HCT116 (cell line): ENCODE results near the gene RCC2. TPM values are rescaled to one million over a fixed set of nuclear protein-coding genes. Genes with fewer than 3 reads are reported as not detected.
A peak's percentile ranks its signal among the peaks of the same experiment; 100 is the strongest.
"Not testable (repeated sequence)": the region's sequence is repeated elsewhere in the genome, so short reads cannot be mapped to it uniquely, and the experiment has no call there.

Experiments used
- ATAC-seq: fragments of 200-7000 bp; cut with Tn5 transposase; 2 replicates; pipeline ENCODE4 v1.9.1; 2020; ENCODE audit warnings: mild to moderate bottlenecking, moderate library complexity
- BruUV-seq: library from RNA; stranded (reverse); fragments of 400-500 nt; replicated peaks from 2 replicates; lab custom pipeline; 2021; lab: Mats Ljungman, UMichigan
- CTCF ChIA-PET: fragments of 300-600 bp; sonication (Branson Sonifier 250); formaldehyde crosslinking; loops from one replicate; lab custom pipeline; 2021; ENCODE audit warnings: antibody characterized with exemption; lab: Charles Lee
- POLR2A ChIA-PET: fragments of 300-600, 350-600 bp; sonication (Branson Sonifier 250); formaldehyde crosslinking; loops from one replicate; lab custom pipeline; 2021; ENCODE audit warnings: antibody characterized with exemption; lab: Charles Lee
- RAD21 ChIA-PET, 2 experiments: fragments of 300-600 bp; sonication (Branson Sonifier 250); formaldehyde crosslinking; loops; one replicate each; lab custom pipeline; 2023; ENCODE audit warnings: low total read pairs in 2 of 2; ENCODE audit not compliant: uncharacterized antibody in 2 of 2, unreplicated experiment in 2 of 2, low non-redundant PET in 1 of 2; lab: Charles Lee
- DNase-seq: peaks from one replicate; pipeline ENCODE4 v3.0.0-alpha.2; 2010; ENCODE audit warnings: low read depth, low spot score
- H2AFZ ChIP-seq: fragments of 200-600 bp; shearing (Covaris generic), sonication (generic); 2 replicates; pipeline ENCODE4 v1.6.1; 2017; ENCODE audit warnings: low read depth, mixed run types, mixed read lengths, antibody characterized with exemption, low read length; ENCODE audit not compliant: poor library complexity, severe bottlenecking
- H3K27ac ChIP-seq: 2 replicates; pipeline ENCODE4 v1.5.1; 2012; ENCODE audit warnings: low read depth, low read length
- H3K27me3 ChIP-seq: fragments of 200-600 bp; sonication (generic); 2 replicates; pipeline ENCODE4 v1.6.1; 2016; ENCODE audit warnings: mixed run types, low read length, mixed read lengths; ENCODE audit not compliant: insufficient read depth
- H3K36me3 ChIP-seq, 2 experiments: fragments of 200-500 bp in 1 of 2; fragments of 200-600 bp in 1 of 2; sonication (Bioruptor generic) in 1 of 2; sonication (generic) in 1 of 2; 2 replicates each; pipeline versions ENCODE4 v1.5.1 to v1.6.1; 2014 to 2016; ENCODE audit warnings: low read length in 2 of 2, inconsistent platforms in 1 of 2, mixed read lengths in 1 of 2, mixed run types in 1 of 2; ENCODE audit not compliant: insufficient read depth in 2 of 2, control insufficient read depth in 1 of 2
- H3K4me1 ChIP-seq, 2 experiments: fragments of 200-600 bp in 1 of 2; sonication (generic) in 1 of 2; 2 replicates each; pipeline versions ENCODE4 v1.5.1 to v1.6.1; 2012 to 2017; ENCODE audit warnings: low read length in 2 of 2, inconsistent platforms in 1 of 2, mild to moderate bottlenecking in 1 of 2, mixed read lengths in 1 of 2, mixed run types in 1 of 2, moderate library complexity in 1 of 2; ENCODE audit not compliant: insufficient read depth in 2 of 2, control insufficient read depth in 1 of 2
- H3K4me2 ChIP-seq: fragments of 200-600 bp; sonication (generic); 2 replicates; pipeline ENCODE4 v1.6.1; 2017; ENCODE audit warnings: mixed run types, low read length, mixed read lengths
- H3K4me3 ChIP-seq, 2 experiments: fragments of 200-600 bp in 1 of 2; sonication (generic) in 1 of 2; replicated peaks in 1 of 2; 2 replicates each; pipeline ENCODE4 v1.5.1; 2011 to 2016; ENCODE audit warnings: low read length in 2 of 2, control low read depth in 1 of 2, low read depth in 1 of 2, mild to moderate bottlenecking in 1 of 2, mixed read lengths in 1 of 2, mixed run types in 1 of 2
- H3K79me2 ChIP-seq: fragments of 200-600 bp; sonication (generic); 2 replicates; pipeline ENCODE4 v1.6.1; 2017; ENCODE audit warnings: mild to moderate bottlenecking, mixed run types, low read length, moderate library complexity, mixed read lengths; ENCODE audit not compliant: insufficient read depth
- H3K9ac ChIP-seq: fragments of 200-600 bp; sonication (generic); 2 replicates; pipeline ENCODE4 v1.6.1; 2016; ENCODE audit warnings: low read length, mixed read lengths
- H3K9me2 ChIP-seq: fragments of 200-600 bp; sonication (generic), shearing (Covaris generic); 2 replicates; pipeline ENCODE4 v1.6.1; 2017; ENCODE audit warnings: mixed run types, mild to moderate bottlenecking, moderate library complexity; ENCODE audit not compliant: insufficient read depth
- H3K9me3 ChIP-seq, 2 experiments: fragments of 200-500 bp in 1 of 2; fragments of 200-600 bp in 1 of 2; sonication (Bioruptor generic) in 1 of 2; sonication (generic) in 1 of 2; 2 replicates each; pipeline ENCODE4 v1.6.1; 2014 to 2017; ENCODE audit warnings: low read length in 2 of 2, mixed read lengths in 2 of 2, inconsistent platforms in 1 of 2, low read depth in 1 of 2, mild to moderate bottlenecking in 1 of 2, mixed run types in 1 of 2, moderate library complexity in 1 of 2; ENCODE audit not compliant: control insufficient read depth in 1 of 2, insufficient read depth in 1 of 2
- H4K20me1 ChIP-seq: fragments of 200-600 bp; sonication (generic), shearing (Covaris generic); 2 replicates; pipeline ENCODE4 v1.6.1; 2017; ENCODE audit warnings: mixed run types, mild to moderate bottlenecking, moderate library complexity; ENCODE audit not compliant: insufficient read depth
- CBX3 ChIP-seq: IDR thresholded peaks from 2 replicates; pipeline ENCODE4 v1.6.1; 2012; ENCODE audit warnings: low read depth
- CEBPB ChIP-seq: IDR thresholded peaks from 2 replicates; pipeline ENCODE4 v1.6.1; 2012; ENCODE audit warnings: low read depth
- ELF1 ChIP-seq: IDR thresholded peaks from 2 replicates; pipeline ENCODE4 v1.6.1; 2012; ENCODE audit warnings: low read depth, borderline replicate concordance
- EZH2 ChIP-seq: fragments of 200-600 bp; sonication (generic); IDR thresholded peaks from 2 replicates; pipeline ENCODE4 v1.6.1; 2017; ENCODE audit warnings: antibody characterized with exemption, mixed run types
- EZH2phosphoT487 ChIP-seq: fragments of 200-600 bp; IDR thresholded peaks from 2 replicates; pipeline ENCODE4 v1.6.1; 2018; ENCODE audit warnings: antibody characterized with exemption, borderline replicate concordance
- FOSL1 ChIP-seq: IDR thresholded peaks from 2 replicates; pipeline ENCODE4 v1.6.1; 2012; ENCODE audit warnings: low read depth
- JUND ChIP-seq: IDR thresholded peaks from 2 replicates; pipeline ENCODE4 v1.6.1; 2012
- POLR2A ChIP-seq: IDR thresholded peaks from 2 replicates; pipeline ENCODE4 v1.7.0; 2011; ENCODE audit warnings: borderline replicate concordance; ENCODE audit not compliant: insufficient read depth, insufficient read length; ENCODE audit errors: extremely low read depth
- POLR2AphosphoS5 ChIP-seq: IDR thresholded peaks from 2 replicates; pipeline ENCODE4 v1.6.1; 2011; ENCODE audit warnings: mild to moderate bottlenecking, low read depth, low read length, moderate library complexity
- SP1 ChIP-seq: IDR thresholded peaks from 2 replicates; pipeline ENCODE4 v1.6.1; 2012; ENCODE audit warnings: low read depth
- SRF ChIP-seq: IDR thresholded peaks from 2 replicates; pipeline ENCODE4 v1.6.1; 2012; ENCODE audit warnings: low read depth
- YY1 ChIP-seq: IDR thresholded peaks from 2 replicates; pipeline ENCODE4 v1.6.1; 2011; ENCODE audit warnings: low read length, low read depth, moderate library complexity, mild to moderate bottlenecking; ENCODE audit not compliant: insufficient replicate concordance; ENCODE audit errors: extremely low read depth
- ZNF274 ChIP-seq: fragments of 200-500 bp; sonication (Bioruptor generic); IDR thresholded peaks from 2 replicates; pipeline ENCODE4 v1.6.1; 2014; ENCODE audit warnings: mild to moderate bottlenecking, low read depth, low read length, inconsistent platforms
- intact Hi-C: fragments of 100-400 bp; cut with micrococcal nuclease; formaldehyde crosslinking; loops from 2 replicates; pipeline ENCODE4 v1.10.0; 2022
- total RNA-seq: library from RNA; stranded (reverse); gene quantifications from one replicate; pipeline ENCODE4 v1.2.1, GENCODE V29; 2021; ENCODE audit not compliant: unreplicated experiment
- TF ChIP-seq, protein P1 (sequence below): IDR thresholded peaks from 2 replicates; pipeline ENCODE4 v1.6.1; 2012
- TF ChIP-seq, protein P2 (sequence below), 3 experiments: fragments of 200-600 bp in 1 of 3; sonication (generic) in 1 of 3; IDR thresholded peaks in 2 of 3; conservative IDR thresholded peaks in 1 of 3; 2 replicates each; pipeline ENCODE4 v1.5.1; 2012 to 2017; ENCODE audit warnings: low read depth in 2 of 3, low read length in 2 of 3, antibody characterized with exemption in 1 of 3, borderline replicate concordance in 1 of 3, control low read depth in 1 of 3, mild to moderate bottlenecking in 1 of 3, mixed read lengths in 1 of 3, mixed run types in 1 of 3, moderate library complexity in 1 of 3; ENCODE audit not compliant: insufficient read depth in 1 of 3
- TF ChIP-seq, protein P3 (sequence below): IDR thresholded peaks from 2 replicates; pipeline ENCODE4 v1.6.1; 2012
- TF ChIP-seq, protein P4 (sequence below): IDR thresholded peaks from 2 replicates; pipeline ENCODE4 v1.6.1; 2012; ENCODE audit warnings: low read depth

RCC2 gene
- total RNA-seq, 1 experiment from 2014 or later, result 178 TPM

- no peaks in the 10 kb centered on the region for H3K9me3 ChIP-seq
- no TSS peak for BruUV-seq
- no peak for DNase-seq
- POLR2A ChIA-PET, result no interaction called here
- H3K9me2 ChIP-seq, result no peaks in the 10 kb centered on the region
- peaks cover 14% of the 10 kb centered on the region; the same call in 1 of the 2 replicates for H3K79me2 ChIP-seq
- no peak overlapping the region for H3K9ac ChIP-seq
- no peak overlapping the region for H3K4me3 ChIP-seq
- H4K20me1 ChIP-seq, result no peaks in the 10 kb centered on the region
- H3K4me2 ChIP-seq, result no peak overlapping the region
- no peak for TF ChIP-seq SRF
- TF ChIP-seq EZH2, result no peak
- no peak for TF ChIP-seq ZNF274
- no peak for TF ChIP-seq JUND
- no peak for TF ChIP-seq EZH2phosphoT487
- no peak for TF ChIP-seq CBX3
- TF ChIP-seq, protein P1, sequence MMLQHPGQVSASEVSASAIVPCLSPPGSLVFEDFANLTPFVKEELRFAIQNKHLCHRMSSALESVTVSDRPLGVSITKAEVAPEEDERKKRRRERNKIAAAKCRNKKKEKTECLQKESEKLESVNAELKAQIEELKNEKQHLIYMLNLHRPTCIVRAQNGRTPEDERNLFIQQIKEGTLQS, result no peak
- TF ChIP-seq, protein P2, sequence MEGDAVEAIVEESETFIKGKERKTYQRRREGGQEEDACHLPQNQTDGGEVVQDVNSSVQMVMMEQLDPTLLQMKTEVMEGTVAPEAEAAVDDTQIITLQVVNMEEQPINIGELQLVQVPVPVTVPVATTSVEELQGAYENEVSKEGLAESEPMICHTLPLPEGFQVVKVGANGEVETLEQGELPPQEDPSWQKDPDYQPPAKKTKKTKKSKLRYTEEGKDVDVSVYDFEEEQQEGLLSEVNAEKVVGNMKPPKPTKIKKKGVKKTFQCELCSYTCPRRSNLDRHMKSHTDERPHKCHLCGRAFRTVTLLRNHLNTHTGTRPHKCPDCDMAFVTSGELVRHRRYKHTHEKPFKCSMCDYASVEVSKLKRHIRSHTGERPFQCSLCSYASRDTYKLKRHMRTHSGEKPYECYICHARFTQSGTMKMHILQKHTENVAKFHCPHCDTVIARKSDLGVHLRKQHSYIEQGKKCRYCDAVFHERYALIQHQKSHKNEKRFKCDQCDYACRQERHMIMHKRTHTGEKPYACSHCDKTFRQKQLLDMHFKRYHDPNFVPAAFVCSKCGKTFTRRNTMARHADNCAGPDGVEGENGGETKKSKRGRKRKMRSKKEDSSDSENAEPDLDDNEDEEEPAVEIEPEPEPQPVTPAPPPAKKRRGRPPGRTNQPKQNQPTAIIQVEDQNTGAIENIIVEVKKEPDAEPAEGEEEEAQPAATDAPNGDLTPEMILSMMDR (IDR thresholded peaks at IDR 0.05 in 2 of 3, conservative IDR thresholded peaks at IDR 0.05 in 1 of 3; ENCODE audit: borderline replicate concordance in 1 of 3, insufficient read depth in 1 of 3, low read depth in 2 of 3, low read length in 2 of 3), result no peak
- no peak for TF ChIP-seq FOSL1
- TF ChIP-seq CEBPB, result no peak
- no peak for TF ChIP-seq YY1
- TF ChIP-seq POLR2A, result no peak
- TF ChIP-seq POLR2AphosphoS5, result no peak
- TF ChIP-seq, protein P3, sequence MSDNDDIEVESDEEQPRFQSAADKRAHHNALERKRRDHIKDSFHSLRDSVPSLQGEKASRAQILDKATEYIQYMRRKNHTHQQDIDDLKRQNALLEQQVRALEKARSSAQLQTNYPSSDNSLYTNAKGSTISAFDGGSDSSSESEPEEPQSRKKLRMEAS, result no peak
- TF ChIP-seq SP1, result no peak
- no peak for TF ChIP-seq ELF1
- TF ChIP-seq, protein P4, sequence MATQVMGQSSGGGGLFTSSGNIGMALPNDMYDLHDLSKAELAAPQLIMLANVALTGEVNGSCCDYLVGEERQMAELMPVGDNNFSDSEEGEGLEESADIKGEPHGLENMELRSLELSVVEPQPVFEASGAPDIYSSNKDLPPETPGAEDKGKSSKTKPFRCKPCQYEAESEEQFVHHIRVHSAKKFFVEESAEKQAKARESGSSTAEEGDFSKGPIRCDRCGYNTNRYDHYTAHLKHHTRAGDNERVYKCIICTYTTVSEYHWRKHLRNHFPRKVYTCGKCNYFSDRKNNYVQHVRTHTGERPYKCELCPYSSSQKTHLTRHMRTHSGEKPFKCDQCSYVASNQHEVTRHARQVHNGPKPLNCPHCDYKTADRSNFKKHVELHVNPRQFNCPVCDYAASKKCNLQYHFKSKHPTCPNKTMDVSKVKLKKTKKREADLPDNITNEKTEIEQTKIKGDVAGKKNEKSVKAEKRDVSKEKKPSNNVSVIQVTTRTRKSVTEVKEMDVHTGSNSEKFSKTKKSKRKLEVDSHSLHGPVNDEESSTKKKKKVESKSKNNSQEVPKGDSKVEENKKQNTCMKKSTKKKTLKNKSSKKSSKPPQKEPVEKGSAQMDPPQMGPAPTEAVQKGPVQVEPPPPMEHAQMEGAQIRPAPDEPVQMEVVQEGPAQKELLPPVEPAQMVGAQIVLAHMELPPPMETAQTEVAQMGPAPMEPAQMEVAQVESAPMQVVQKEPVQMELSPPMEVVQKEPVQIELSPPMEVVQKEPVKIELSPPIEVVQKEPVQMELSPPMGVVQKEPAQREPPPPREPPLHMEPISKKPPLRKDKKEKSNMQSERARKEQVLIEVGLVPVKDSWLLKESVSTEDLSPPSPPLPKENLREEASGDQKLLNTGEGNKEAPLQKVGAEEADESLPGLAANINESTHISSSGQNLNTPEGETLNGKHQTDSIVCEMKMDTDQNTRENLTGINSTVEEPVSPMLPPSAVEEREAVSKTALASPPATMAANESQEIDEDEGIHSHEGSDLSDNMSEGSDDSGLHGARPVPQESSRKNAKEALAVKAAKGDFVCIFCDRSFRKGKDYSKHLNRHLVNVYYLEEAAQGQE, result no peak
- TF ChIP-seq, all 23 proteins: peak for 0
- Histone ChIP-seq H3K27ac (no peak overlapping the region), H3K36me3 (peaks cover 37 to 59% of the 10 kb centered on the region in 2 experiments), H2AFZ (no peak overlapping the region), H3K27me3 (no peaks in the 10 kb centered on the region), H3K4me1 (no peaks in the 10 kb centered on the region)
- ChIA-PET RAD21 (no interaction called here), CTCF (no interaction called here)
- ATAC-seq, result no peak
- intact Hi-C loops, result no loop called here
Observed at GRCh38 chr1:17409391-17409811, 30.1 kb downstream of the RCC2 start.

DNA sequence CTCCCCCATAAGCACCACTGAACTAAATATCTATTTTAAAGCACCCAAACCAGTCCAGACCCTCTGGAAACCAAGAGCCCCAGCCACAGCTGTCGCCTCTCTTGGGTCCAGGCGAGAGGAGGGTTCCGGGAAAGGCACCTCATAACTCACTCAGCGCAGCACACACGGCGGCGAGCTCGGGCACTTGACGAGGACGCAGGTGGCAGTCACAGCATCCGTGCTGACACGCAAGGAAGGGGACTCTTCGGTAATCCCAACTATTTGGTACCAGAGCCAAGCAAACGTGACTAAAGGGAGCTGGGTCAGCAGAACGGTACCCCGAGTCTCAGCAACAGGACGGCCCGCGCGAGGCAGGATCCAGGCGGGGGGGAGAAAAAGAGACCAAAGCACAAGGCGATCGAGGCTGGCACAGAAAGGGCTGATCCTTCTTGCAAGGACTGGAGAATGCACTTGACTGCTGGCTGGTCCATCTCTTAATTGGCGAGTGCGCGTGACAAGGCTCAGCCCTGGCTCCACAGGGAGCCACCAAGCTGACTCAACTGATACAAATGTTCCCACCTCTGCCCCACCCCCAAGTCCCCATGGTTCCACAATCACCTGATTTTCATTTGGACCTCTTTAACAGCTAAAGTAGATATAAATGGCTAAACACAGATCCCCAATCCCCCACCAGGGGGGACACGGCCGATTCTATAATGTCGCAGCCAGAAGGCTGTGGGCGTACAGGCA is 31.5 kb downstream of the RCC2 start:
- CTCF ChIA-PET, RAD21 ChIA-PET, H4K20me1 ChIP-seq: not testable (repeated sequence)

More for the DNA sequence above, 31.5 kb downstream of the RCC2 start:
- H3K9me2 ChIP-seq, H3K27ac ChIP-seq, H3K4me2 ChIP-seq, H3K9me3 ChIP-seq, H2AFZ ChIP-seq, H3K4me3 ChIP-seq, POLR2A ChIA-PET, H3K27me3 ChIP-seq, ATAC-seq, H3K9ac ChIP-seq, intact Hi-C loops, H3K4me1 ChIP-seq, DNase-seq: not testable (repeated sequence)
- BruUV-seq, result TSS peak; percentile 36
- peaks cover 14% of the 10 kb centered on the region; the same call in 1 of the 2 replicates for H3K79me2 ChIP-seq
- peaks cover 27 to 47% of the 10 kb centered on the region in 2 experiments for H3K36me3 ChIP-seq
